Upper lobe of left lung (tissue), 6 donors: Measurements from ENCODE around the gene PSMD6. TPM values are rescaled to one million over a fixed set of nuclear protein-coding genes. Genes with fewer than 3 reads are reported as not detected.

ENCODE experiments used
- ATAC-seq, 2 donors: fragments of 200-7000 bp; cut with Tn5 transposase; one replicate each; pipeline ENCODE4 v1.9.1; 2022; ENCODE audit warnings: mild to moderate bottlenecking in 2 of 2, moderate library complexity in 2 of 2; ENCODE audit not compliant: low FRiP score in 2 of 2
- DNase-seq, 2 donors: peaks; one replicate each; pipeline ENCODE4 v3.0.0-alpha.2; 2019 to 2020
- H3K27ac ChIP-seq, 4 donors: fragments of 200-600 bp; sonication (generic); one replicate each; pipeline ENCODE4 v1.5.1; 2016 to 2019
- H3K27me3 ChIP-seq, 4 donors: fragments of 200-600 bp; sonication (generic); one replicate each; pipeline ENCODE4 v1.5.1; 2017 to 2019
- H3K36me3 ChIP-seq, 4 donors: fragments of 200-600 bp; sonication (generic); one replicate each; pipeline ENCODE4 v1.5.1; 2016 to 2019
- H3K4me1 ChIP-seq, 4 donors: fragments of 200-600 bp; sonication (generic); one replicate each; pipeline ENCODE4 v1.5.1; 2018 to 2019
- H3K4me3 ChIP-seq, 4 donors: fragments of 200-600 bp; sonication (generic); one replicate each; pipeline ENCODE4 v1.5.1; 2017 to 2019; ENCODE audit warnings: mild to moderate bottlenecking in 2 of 4, moderate library complexity in 1 of 4
- H3K9me3 ChIP-seq, 4 donors: fragments of 200-600 bp; sonication (generic); one replicate each; pipeline ENCODE4 v1.5.1; 2018 to 2019
- CTCF ChIP-seq, 6 experiments: fragments of 450-650 bp in 4 of 6; fragments of 200-600 bp in 2 of 6; sonication (generic) in 2 of 6; IDR thresholded peaks; one replicate each; pipeline ENCODE4 v1.5.1; 2016 to 2019; ENCODE audit warnings: antibody characterized with exemption in 6 of 6
- EP300 ChIP-seq, 4 donors: sonication (generic); formaldehyde crosslinking; IDR thresholded peaks; one replicate each; pipeline ENCODE4 v1.5.1; 2017; ENCODE audit warnings: antibody characterized with exemption in 4 of 4, control low read depth in 2 of 4
- POLR2A ChIP-seq, 4 donors: fragments of 450-650 bp; IDR thresholded peaks; one replicate each; pipeline ENCODE4 v1.5.1; 2016 to 2017; ENCODE audit warnings: antibody characterized with exemption in 4 of 4, mild to moderate bottlenecking in 2 of 4
- POLR2AphosphoS5 ChIP-seq, 2 donors: sonication (generic); formaldehyde crosslinking; IDR thresholded peaks; one replicate each; pipeline ENCODE4 v1.5.1; 2017; ENCODE audit warnings: antibody characterized with exemption in 2 of 2
- WGBS, 2 donors: methylation state at CpG; one replicate each; pipeline ENCODE4 v1.1.5; 2017 to 2018; 5-methylcytosine and 5-hydroxymethylcytosine counted together
- small RNA-seq, 4 donors: library from RNA; depleted of rRNA; stranded (forward); fragments of <200 nt; gene quantifications; one replicate each; pipeline ENCODE3, GENCODE V24; 2016
- total RNA-seq, 6 donors: library from RNA; depleted of rRNA in 4 of 6; stranded (reverse); fragments of >200 nt in 4 of 6; gene quantifications; one replicate each; pipeline versions ENCODE4 v1.1.0 to v1.2.1, GENCODE V29; 2016 to 2021
- donor health status: DM: no; HTN: no; CAD: no; lungs with moderate emphysema.
- donor health status: DM: no; HTN: yes; CAD: no; lungs with severe emphysema.

PSMD6 gene
- total RNA-seq, 6 donors from 2014 or later: 41.2 to 69.3 (median 58.6) TPM

GRCh38 chr3:63966007-63966406 lies 57.3 kb downstream of the PSMD6 start:
- H3K9me3 ChIP-seq: no peaks in the 10 kb centered on the region
- WGBS, 2 donors: 62 to 87% methylated on average over 4 of the region's 4 CpGs
- no peak for DNase-seq
- H3K36me3 ChIP-seq: no peaks in the 10 kb centered on the region
- H3K27me3 ChIP-seq: no peaks in the 10 kb centered on the region
- H3K27ac ChIP-seq: peak overlapping the region in 3 of 4 donors; percentile 7 to 77 (median 39)
- TF ChIP-seq POLR2AphosphoS5 (IDR thresholded peaks at IDR 0.05): no peak
- no peak for TF ChIP-seq CTCF (IDR thresholded peaks at IDR 0.05)
- TF ChIP-seq POLR2A (IDR thresholded peaks at IDR 0.05): no peak
- TF ChIP-seq EP300 (IDR thresholded peaks at IDR 0.05): no peak
- H3K4me3 ChIP-seq: no peak overlapping the region
- peaks cover 53 to 82% (median 63%) of the 10 kb centered on the region in 4 donors for H3K4me1 ChIP-seq
- no peak for ATAC-seq

GRCh38 chr3:63964681-63965485 lies 58.4 kb downstream of the PSMD6 start:
- Histone ChIP-seq H3K4me3 (no peak overlapping the region), H3K36me3 (no peaks in the 10 kb centered on the region), H3K9me3 (no peaks in the 10 kb centered on the region), H3K27ac (peak overlapping the region; percentile 21 to 79 (median 47)), H3K27me3 (no peaks in the 10 kb centered on the region), H3K4me1 (peaks cover 52 to 81% (median 63%) of the 10 kb centered on the region in 4 donors)
- DNase-seq (peak in 1 of 2 donors; percentile 61), ATAC-seq (peak in 1 of 2 donors; percentile 76)
- 52 to 60% methylated on average over 6 of the region's 6 CpGs for WGBS, 2 donors
- TF ChIP-seq CTCF (IDR thresholded peaks at IDR 0.05): no peak
- TF ChIP-seq EP300 (IDR thresholded peaks at IDR 0.05): peak in 2 of 4 donors; percentile 36 to 72

DNA sequence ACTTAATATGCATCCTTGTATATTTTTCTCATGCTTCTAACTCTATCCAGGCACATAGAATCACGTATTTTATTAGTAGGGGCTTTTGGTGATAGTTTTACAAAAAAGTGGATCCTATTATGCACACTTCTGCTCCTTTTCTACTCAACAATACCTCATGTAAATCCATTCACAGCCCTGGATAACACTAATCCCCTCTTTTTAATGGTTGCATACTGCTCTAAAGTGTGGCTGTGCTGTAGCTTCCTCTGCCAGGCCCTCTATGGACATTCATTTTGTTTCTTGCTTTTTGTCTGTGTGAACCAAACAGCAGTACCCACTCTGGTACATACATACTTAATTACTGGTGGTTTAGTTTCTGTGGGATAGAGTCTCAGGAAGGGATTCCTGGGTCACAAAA lies 59.8 kb downstream of the PSMD6 start:
- Histone ChIP-seq H3K27me3 (no peaks in the 10 kb centered on the region), H3K4me1 (peaks cover 43 to 77% (median 53%) of the 10 kb centered on the region in 4 donors), H3K27ac (peak overlapping the region in 2 of 4 donors; percentile 37 to 57), H3K4me3 (no peak overlapping the region), H3K36me3 (no peaks in the 10 kb centered on the region), H3K9me3 (no peaks in the 10 kb centered on the region)
- DNase-seq (no peak), ATAC-seq (no peak)
- TF ChIP-seq EP300 (IDR thresholded peaks at IDR 0.05) (no peak), POLR2AphosphoS5 (IDR thresholded peaks at IDR 0.05) (no peak), POLR2A (IDR thresholded peaks at IDR 0.05) (no peak), CTCF (IDR thresholded peaks at IDR 0.05) (no peak)
- WGBS, 2 donors: 89 to 91% methylated on average over 1 of the region's 1 CpG

- Histone ChIP-seq H3K36me3 (no peaks in the 10 kb centered on the region), H3K27ac (no peak overlapping the region), H3K9me3 (no peaks in the 10 kb centered on the region), H3K27me3 (no peaks in the 10 kb centered on the region), H3K4me1 (peaks cover 29 to 61% (median 37%) of the 10 kb centered on the region in 4 donors), H3K4me3 (no peak overlapping the region)
- TF ChIP-seq POLR2A (IDR thresholded peaks at IDR 0.05) (no peak), CTCF (IDR thresholded peaks at IDR 0.05) (peak; percentile 43 to 69 (median 58))
- peak; percentile 68 to 70 for ATAC-seq
- 3 to 16% methylated on average over 2 of the region's 2 CpGs for WGBS, 2 donors
- DNase-seq: no peak
Observed at GRCh38 chr3:63961891-63962290, 61.4 kb downstream of the PSMD6 start.

Small RNA genes lying within 50 kb of the gene (small RNA-seq; reads per million reads assigned to genes)
- gene RF00012: 0 reads per million in 4 donors

Other genes starting within 250 kb of the PSMD6 start
- gene C3orf49, start 204.2 kb downstream of the PSMD6 start, total RNA-seq: not detected
- 10 to 100 TPM; 16.2 to 77.7 (median 40.6) TPM for gene THOC7, start 159.7 kb downstream of the PSMD6 start, total RNA-seq
- gene ATXN7, start 159.6 kb downstream of the PSMD6 start, total RNA-seq: 10 to 100 TPM; 29.5 to 83.8 (median 42.3) TPM
- gene SCAANT1, start 111.1 kb downstream of the PSMD6 start, total RNA-seq: not detected
- gene PRICKLE2, start 202.0 kb upstream of the PSMD6 start, total RNA-seq: 10 to 100 TPM; 28.3 to 68.9 (median 36.3) TPM